Fibroblast of the aortic adventitia (primary cell): ENCODE data around the gene FBLN5. TPM values are rescaled to one million over a fixed set of nuclear protein-coding genes. Genes with fewer than 3 reads are reported as not detected.

Experiments
- DNase-seq: peaks from one replicate; pipeline ENCODE4 v3.0.0-alpha.2; 2010; ENCODE audit warnings: low read depth
- H3K4me3 ChIP-seq: 2 replicates; pipeline ENCODE4 v1.5.1; 2011; ENCODE audit warnings: low read depth, mild to moderate bottlenecking, control low read depth, low read length, moderate library complexity
- total RNA-seq: library from RNA; depleted of rRNA; stranded (reverse); fragments of >200 nt; gene quantifications from 2 replicates; pipeline ENCODE4 v1.2.3, GENCODE V29; 2012; ENCODE audit warnings: low replicate concordance
- TF ChIP-seq, protein P1 (sequence below): IDR thresholded peaks from 2 replicates; pipeline ENCODE4 v1.5.1; 2011; ENCODE audit warnings: mild to moderate bottlenecking, low read length, control low read depth, inconsistent platforms; ENCODE audit not compliant: insufficient read depth

FBLN5 gene
- total RNA-seq, 1 donor = 137 TPM

DNA sequence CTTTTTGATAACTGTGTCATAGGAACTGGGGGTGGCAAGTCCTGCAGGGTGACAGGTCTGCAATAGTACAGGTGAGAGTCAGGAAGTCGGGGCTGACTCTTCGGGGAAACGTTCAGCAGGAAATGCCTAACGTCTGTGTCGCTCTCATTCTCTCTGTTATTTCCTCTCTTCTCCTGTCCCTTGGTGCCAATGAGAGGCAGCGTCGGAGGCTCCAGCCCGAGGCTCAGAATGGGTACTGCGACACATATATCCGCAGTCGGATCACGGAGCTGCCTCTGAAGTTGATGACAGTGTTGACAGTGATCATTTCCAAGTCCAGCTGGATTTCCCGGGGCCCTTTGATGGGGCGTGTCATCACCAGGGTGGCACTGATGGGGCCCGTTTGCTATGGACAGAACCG lies 77.5 kb downstream of the FBLN5 start:
- no peak for DNase-seq
- TF ChIP-seq, protein P1, sequence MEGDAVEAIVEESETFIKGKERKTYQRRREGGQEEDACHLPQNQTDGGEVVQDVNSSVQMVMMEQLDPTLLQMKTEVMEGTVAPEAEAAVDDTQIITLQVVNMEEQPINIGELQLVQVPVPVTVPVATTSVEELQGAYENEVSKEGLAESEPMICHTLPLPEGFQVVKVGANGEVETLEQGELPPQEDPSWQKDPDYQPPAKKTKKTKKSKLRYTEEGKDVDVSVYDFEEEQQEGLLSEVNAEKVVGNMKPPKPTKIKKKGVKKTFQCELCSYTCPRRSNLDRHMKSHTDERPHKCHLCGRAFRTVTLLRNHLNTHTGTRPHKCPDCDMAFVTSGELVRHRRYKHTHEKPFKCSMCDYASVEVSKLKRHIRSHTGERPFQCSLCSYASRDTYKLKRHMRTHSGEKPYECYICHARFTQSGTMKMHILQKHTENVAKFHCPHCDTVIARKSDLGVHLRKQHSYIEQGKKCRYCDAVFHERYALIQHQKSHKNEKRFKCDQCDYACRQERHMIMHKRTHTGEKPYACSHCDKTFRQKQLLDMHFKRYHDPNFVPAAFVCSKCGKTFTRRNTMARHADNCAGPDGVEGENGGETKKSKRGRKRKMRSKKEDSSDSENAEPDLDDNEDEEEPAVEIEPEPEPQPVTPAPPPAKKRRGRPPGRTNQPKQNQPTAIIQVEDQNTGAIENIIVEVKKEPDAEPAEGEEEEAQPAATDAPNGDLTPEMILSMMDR = no peak
- no peak overlapping the region for H3K4me3 ChIP-seq

DNA sequence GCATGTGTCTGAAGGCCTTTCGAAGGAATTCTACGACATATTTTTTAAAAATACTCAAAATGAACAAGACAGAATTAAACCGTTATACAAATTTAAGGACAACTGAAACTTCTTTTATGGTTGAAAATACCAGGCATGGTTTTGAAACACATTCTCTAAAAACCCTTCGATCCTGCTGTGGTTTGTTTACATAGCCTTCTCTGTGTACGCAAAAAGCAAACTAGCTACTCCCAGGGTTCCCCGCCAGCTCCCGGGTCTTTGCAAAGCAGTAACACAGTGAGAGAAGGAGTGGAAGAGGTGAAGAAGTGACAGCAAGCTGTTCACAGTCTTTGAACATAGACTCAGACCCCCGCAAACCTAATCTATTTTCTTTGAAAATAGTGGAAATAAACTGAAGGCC lies 77.9 kb downstream of the FBLN5 start:
- H3K4me3 ChIP-seq = no peak overlapping the region
- TF ChIP-seq, protein P1 = no peak
- DNase-seq = no peak

DNA sequence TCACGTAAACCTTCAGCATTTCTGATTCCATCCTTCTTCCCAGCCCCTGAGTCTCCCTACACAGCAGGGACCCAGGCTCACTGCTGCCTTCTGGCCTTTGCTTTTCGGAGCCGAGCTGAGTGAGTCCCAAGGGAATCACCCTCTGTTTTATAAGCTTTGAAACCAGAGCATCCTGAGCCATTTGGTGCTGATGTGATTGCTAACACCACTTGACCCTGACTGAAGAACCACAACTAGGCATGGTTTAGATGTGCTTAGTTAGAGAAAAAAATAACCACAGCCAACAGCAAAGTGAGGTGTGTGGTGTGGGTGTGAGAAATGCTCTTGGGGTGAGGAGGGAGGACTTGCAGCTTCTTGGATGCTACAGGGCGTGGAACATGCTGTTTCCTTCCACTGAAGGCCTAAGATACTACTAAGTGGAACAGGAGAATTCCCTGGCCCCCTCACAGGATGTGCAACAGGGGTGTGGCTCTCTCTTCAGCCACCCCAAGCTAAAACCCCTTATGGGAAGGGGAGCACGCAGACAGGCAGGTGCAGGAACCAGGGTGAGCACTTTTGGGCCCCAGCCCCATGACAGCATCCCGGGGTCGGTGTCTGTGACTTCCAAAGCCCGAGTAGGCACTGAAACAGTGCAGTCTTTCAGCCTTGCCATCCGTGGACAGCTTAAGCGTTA lies 80.0 kb downstream of the FBLN5 start, which contains the start of gene TC2N:
TC2N (minus strand) TSS at position 221 of the 673 bp plus-strand sequence. CDS start 53,767 bp downstream, outside the sequence.
- DNase-seq = no peak
- TF ChIP-seq, protein P1 = no peak
- no peak within 1 kb of the TSS for H3K4me3 ChIP-seq

DNA sequence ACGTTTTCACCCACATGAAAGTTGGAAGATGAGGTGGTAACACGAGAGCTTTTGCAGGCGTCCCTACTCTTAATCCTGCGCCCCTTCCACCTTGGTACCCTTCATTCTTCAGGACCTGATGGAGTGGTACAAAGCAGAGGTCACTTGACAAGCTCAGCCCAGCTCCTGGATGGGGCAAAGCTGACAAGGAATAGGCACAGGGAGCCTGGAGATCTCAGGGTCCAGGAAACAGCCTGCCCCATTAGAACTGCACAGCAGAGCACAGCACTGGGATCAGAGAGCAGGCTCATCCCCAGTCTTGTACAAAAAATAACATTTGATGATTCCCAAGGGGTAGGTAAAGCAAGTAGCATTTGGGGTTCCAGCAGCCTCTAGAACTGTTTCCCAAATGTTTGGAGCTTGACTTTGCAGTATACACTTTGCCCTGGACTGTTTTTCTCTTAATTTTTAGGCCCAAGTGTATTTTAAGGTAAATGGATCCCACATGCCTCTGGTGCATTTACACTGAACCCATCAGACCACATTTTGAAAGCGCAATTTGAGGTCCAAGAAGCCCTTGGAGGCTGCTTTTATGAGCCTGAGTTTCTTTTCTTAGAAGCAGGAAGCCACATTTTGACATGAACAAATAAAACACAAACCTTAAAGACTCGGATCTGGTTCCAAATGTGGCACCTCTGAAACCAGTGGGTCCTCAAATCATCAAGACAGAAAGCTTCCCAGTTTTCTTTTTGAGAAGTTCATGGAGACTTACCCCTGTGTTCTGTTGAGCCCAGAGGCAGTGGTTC lies 80.8 kb downstream of the FBLN5 start:
- DNase-seq = no peak
- TF ChIP-seq, protein P1 = no peak
- no peak overlapping the region for H3K4me3 ChIP-seq

DNA sequence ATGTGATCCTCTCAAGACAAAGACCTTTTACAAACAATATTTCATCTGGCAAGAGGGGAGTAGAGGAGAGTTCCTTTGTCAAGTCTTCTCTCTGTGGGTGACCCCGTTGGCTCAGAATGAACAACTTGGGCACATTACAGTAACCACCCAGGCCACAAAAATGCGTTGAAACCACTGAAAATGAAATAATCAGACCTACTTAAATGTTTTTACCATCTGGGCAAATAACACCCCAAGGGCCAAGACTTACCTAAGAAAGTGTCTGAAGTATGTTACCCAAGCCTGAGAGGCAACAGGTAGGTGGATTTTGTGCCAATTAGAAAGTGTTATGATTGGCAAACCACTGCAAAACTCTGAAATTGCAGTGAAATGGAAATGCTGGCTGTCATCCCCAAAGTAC lies 81.4 kb downstream of the FBLN5 start:
- peak; percentile 29 for DNase-seq
- H3K4me3 ChIP-seq = no peak overlapping the region
- TF ChIP-seq, protein P1 = no peak

DNA sequence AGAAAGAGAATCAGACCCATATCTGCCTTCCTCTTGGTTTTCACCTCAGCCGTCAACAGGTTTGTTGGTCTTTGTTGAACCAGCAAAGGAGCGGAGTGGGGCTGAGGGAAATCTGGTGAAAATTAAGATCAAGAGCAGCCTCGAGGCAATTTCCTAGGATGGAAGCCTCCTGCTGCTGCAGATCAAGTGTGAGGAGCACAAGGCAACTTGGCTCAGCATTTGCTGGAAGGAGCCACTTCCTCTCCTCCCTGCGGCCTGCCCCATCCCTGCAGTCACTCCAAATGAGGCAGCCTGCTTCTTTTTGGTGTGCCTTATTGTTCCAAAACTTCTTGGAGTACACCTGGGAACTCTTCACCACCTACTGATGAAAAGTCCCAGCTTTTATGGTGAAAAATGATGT lies 85.1 kb downstream of the FBLN5 start:
- no peak for DNase-seq
- TF ChIP-seq, protein P1 = no peak
- no peak overlapping the region for H3K4me3 ChIP-seq
